GM23338 (cell line): ENCODE data around the gene ZNF581. TPM values are rescaled to one million over a fixed set of nuclear protein-coding genes. Genes with fewer than 3 reads are reported as not detected.

Source experiments
- ATAC-seq: fragments of 200-7000 bp; cut with Tn5 transposase; 3 replicates; pipeline ENCODE4 v1.9.1; 2020
- DNase-seq: peaks from one replicate; pipeline ENCODE4 v3.0.0-alpha.2; 2015; ENCODE audit warnings: low spot score
- H2AFZ ChIP-seq: fragments of 200-600 bp; sonication (generic); 2 replicates; pipeline ENCODE4 v1.8.0; 2016; ENCODE audit warnings: antibody characterized with exemption, mild to moderate bottlenecking, moderate library complexity
- H3F3A ChIP-seq: fragments of 200-600 bp; sonication (generic); replicated peaks from 2 replicates; pipeline ENCODE4 v1.8.0; 2017; ENCODE audit warnings: antibody characterized with exemption, mixed run types, low read depth
- H3K27ac ChIP-seq: fragments of 200-600 bp; sonication (generic); 2 replicates; pipeline ENCODE4 v1.6.1; 2016; ENCODE audit warnings: low read depth
- H3K27me3 ChIP-seq: fragments of 200-600 bp; sonication (generic); 2 replicates; pipeline ENCODE4 v1.8.0; 2016; ENCODE audit warnings: mild to moderate bottlenecking, mixed run types, moderate library complexity; ENCODE audit not compliant: insufficient read depth
- H3K36me3 ChIP-seq: fragments of 200-600 bp; sonication (generic); 2 replicates; pipeline ENCODE4 v1.8.0; 2016; ENCODE audit warnings: mild to moderate bottlenecking; ENCODE audit not compliant: insufficient read depth
- H3K4me1 ChIP-seq: fragments of 200-600 bp; sonication (generic); 2 replicates; pipeline ENCODE4 v1.8.0; 2016; ENCODE audit warnings: mild to moderate bottlenecking, moderate library complexity; ENCODE audit not compliant: insufficient read depth
- H3K4me2 ChIP-seq: fragments of 200-600 bp; sonication (generic); 2 replicates; pipeline ENCODE4 v1.7.1; 2017; ENCODE audit warnings: mixed run types
- H3K4me3 ChIP-seq: fragments of 200-600 bp; sonication (generic); 2 replicates; pipeline ENCODE4 v1.6.1; 2016; ENCODE audit warnings: mixed run types
- H3K79me2 ChIP-seq: fragments of 200-600 bp; sonication (generic); replicated peaks from 2 replicates; pipeline ENCODE4 v1.8.0; 2017; ENCODE audit warnings: mild to moderate bottlenecking; ENCODE audit not compliant: insufficient read depth
- H3K9me2 ChIP-seq: fragments of 200-600 bp; sonication (generic); 2 replicates; pipeline ENCODE4 v1.8.0; 2017; ENCODE audit not compliant: insufficient read depth
- H4K20me1 ChIP-seq: fragments of 200-600 bp; sonication (generic); replicated peaks from 2 replicates; pipeline ENCODE4 v1.8.0; 2017; ENCODE audit warnings: mild to moderate bottlenecking; ENCODE audit not compliant: insufficient read depth
- H3K27ac Mint-ChIP-seq: 2 replicates; pipeline ENCODE4 v1.8.0; 2020; ENCODE audit warnings: inconsistent platforms, mild to moderate bottlenecking, moderate library complexity, mixed read lengths
- H3K27me3 Mint-ChIP-seq: 3 replicates; pipeline ENCODE4 v1.8.0; 2022; ENCODE audit warnings: low read depth, mild to moderate bottlenecking, moderate library complexity, mixed read lengths, inconsistent platforms; ENCODE audit not compliant: insufficient read depth, poor library complexity
- H3K36me3 Mint-ChIP-seq: 3 replicates; pipeline ENCODE4 v1.8.0; 2021; ENCODE audit warnings: low read depth, mild to moderate bottlenecking, inconsistent platforms, moderate library complexity, mixed read lengths
- H3K4me1 Mint-ChIP-seq: 3 replicates; pipeline ENCODE4 v1.8.0; 2020; ENCODE audit warnings: mild to moderate bottlenecking, inconsistent platforms, mixed read lengths
- H3K4me3 Mint-ChIP-seq: 3 replicates; pipeline ENCODE4 v1.8.0; 2021; ENCODE audit warnings: moderate library complexity, mild to moderate bottlenecking, inconsistent platforms, mixed read lengths
- H3K9me3 Mint-ChIP-seq: 3 replicates; pipeline ENCODE4 v1.8.0; 2020; ENCODE audit warnings: moderate library complexity, mild to moderate bottlenecking, inconsistent platforms, mixed read lengths
- ETS1 ChIP-seq: IDR thresholded peaks from 2 replicates; pipeline ENCODE4 v1.6.1; 2016; ENCODE audit warnings: antibody characterized with exemption
- EZH2phosphoT487 ChIP-seq: fragments of 200-600 bp; sonication (generic); IDR thresholded peaks from one replicate; pipeline ENCODE4 v1.8.1; 2018; ENCODE audit warnings: antibody characterized with exemption; ENCODE audit not compliant: unreplicated experiment
- NANOG ChIP-seq: IDR thresholded peaks from 2 replicates; pipeline ENCODE4 v1.6.1; 2016; ENCODE audit warnings: antibody characterized with exemption, borderline replicate concordance
- POLR2AphosphoS5 ChIP-seq: IDR thresholded peaks from 2 replicates; pipeline ENCODE4 v1.6.1; 2016; ENCODE audit warnings: antibody characterized with exemption, low read depth
- ZNF331 ChIP-seq: fragments of 250-450 bp; sonication (Bioruptor Pico); IDR thresholded peaks from 2 replicates; pipeline ENCODE4 v1.5.0; 2020; ENCODE audit warnings: low read depth, mild to moderate bottlenecking, moderate library complexity
- ZNF462 ChIP-seq: fragments of 250-450 bp; sonication (Bioruptor Pico); IDR thresholded peaks from 2 replicates; pipeline ENCODE4 v1.5.0; 2020; ENCODE audit warnings: mild to moderate bottlenecking, moderate library complexity
- polyA plus RNA-seq: library from polyadenylated mRNA; unstranded; fragments of >200 nt; fragmentation: Nextera tagmentation; extraction: Ambion mirVana; gene quantifications from 2 replicates; pipeline ENCODE4 v1.2.1, GENCODE V29; 2016
- total RNA-seq: library from RNA; depleted of rRNA; stranded (reverse); fragments of >200 nt; shearing (Covaris generic); gene quantifications from 2 replicates; pipeline ENCODE4 v1.2.3, GENCODE V29; 2014

The ZNF581 gene
- total and polyA plus RNA-seq, 2 experiments from 2014 or later = 48.5 to 87.6 TPM

DNA sequence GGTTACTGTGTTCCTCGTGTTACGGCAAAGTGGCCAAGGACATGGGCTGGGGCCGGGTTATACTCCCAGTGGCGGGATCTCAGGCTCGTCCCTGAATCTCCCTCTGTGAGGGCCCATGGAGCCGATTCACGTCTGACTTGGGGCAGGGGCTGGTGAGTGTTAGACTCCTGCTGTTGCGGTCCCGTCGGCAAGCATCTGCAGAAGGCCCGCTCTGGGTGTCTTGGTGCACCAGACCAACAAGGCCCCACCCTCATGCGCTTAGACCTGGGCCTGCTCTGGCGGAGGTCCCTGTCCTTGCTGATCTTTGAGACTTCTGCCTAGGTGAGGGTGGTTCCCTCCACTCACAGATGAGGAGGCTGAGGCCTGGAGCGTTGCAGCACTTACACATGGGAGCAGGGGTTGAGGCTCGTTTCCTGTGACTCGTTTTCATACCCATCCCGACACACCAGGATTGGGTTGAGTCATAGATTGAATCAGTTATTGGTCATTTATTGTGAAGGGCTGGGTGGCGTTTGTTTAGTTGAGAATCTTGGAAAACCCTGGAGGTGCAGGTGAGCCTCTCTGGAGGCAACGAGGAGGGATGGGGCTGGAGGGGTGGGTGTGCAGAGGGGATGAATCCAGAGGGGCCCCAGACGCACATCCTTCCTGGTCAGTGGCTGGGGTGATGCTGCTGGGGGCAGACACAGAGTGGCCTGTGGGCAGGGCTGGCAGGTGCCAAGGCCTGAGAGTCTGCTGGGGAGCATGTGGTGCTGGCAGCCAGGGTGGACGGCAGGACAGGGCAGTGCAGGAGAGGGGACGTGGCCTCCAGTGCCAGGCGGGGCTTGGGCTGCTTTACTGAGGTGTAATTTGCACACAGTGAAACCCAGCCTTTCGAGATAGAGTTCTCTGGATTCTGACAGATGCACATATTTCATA is 36.2 kb downstream of the ZNF581 start:
- peaks cover 11% of the 10 kb centered on the region for H3K4me1 ChIP-seq
- H3K27me3 ChIP-seq = no peaks in the 10 kb centered on the region
- TF ChIP-seq NANOG = no peak
- no peak for TF ChIP-seq POLR2AphosphoS5
- TF ChIP-seq ZNF331 (CRISPR knock-in tag) = no peak
- no peak for TF ChIP-seq ETS1
- TF ChIP-seq ZNF462 (CRISPR knock-in tag) = no peak
- no peak for TF ChIP-seq EZH2phosphoT487
- ATAC-seq = no peak
- Mint-ChIP-seq H3K27ac (no peak overlapping the region), H3K4me3 (no peak overlapping the region; the same call in 2 of the 3 replicates), H3K27me3 (peaks cover 11% of the 10 kb centered on the region), H3K36me3 (peaks cover 35% of the 10 kb centered on the region), H3K4me1 (peaks cover 7% of the 10 kb centered on the region), H3K9me3 (peaks cover 4% of the 10 kb centered on the region; the same call in 2 of the 3 replicates)
- peaks cover 5% of the 10 kb centered on the region; the same call in 1 of the 2 replicates for H3F3A ChIP-seq
- no peak overlapping the region for H3K4me2 ChIP-seq
- no peak for DNase-seq
- H3K27ac ChIP-seq = no peak overlapping the region
- H3K79me2 ChIP-seq = peaks cover 64% of the 10 kb centered on the region
- no peaks in the 10 kb centered on the region for H3K9me2 ChIP-seq
- peaks cover 12% of the 10 kb centered on the region; the same call in 1 of the 2 replicates for H3K36me3 ChIP-seq
- H2AFZ ChIP-seq = no peak overlapping the region
- peaks cover 35% of the 10 kb centered on the region for H4K20me1 ChIP-seq
- no peak overlapping the region for H3K4me3 ChIP-seq
